GM18526 (cell line): ENCODE results near the gene NF1.

Source experiments
- POLR2A ChIP-seq: IDR thresholded peaks from 3 replicates; pipeline ENCODE4 v1.6.1; 2011; ENCODE audit not compliant: insufficient read length; ENCODE audit errors: extremely low read depth

Gene NF1

DNA sequence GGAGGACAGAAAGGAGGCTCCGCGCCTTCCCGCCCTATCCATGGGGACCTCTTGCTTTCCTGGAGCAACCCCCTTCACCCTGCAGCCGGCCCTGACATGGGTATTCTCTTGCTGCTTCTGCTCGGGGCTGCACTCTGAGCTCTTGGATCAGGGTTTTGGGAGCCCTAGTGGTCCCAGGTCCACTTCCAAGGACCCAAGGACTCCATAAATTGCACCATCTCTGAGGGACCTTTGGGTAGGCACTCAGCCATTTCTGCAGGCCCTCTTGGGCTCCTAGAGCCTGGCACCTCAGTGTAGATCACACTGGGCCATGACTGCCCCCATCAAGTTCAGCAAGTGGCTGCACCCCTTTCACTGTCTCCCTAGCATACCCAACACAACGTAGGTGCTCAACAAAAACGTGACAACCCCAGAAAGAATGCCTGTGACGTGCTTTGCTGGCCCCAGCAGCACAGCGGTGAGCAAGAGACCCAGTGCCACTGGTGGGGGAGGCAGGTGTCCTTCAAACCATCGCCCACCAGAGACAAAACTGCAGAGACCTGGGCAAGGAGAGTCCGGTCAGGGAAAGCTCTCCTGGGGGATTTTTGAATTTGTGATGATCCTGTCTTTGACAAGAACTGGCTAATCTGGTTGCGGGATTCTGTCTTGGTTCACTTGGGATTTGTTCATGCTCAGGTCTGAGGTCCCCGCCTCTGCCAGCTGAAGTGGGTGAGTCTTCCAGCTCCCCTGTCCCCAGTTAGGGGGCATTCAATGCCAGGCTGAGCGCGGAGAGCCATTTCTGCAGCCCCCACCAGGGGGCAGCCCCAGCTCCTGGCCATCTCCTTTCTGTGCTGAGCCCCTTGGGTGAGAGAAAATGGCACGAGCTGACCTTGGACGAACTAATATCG lies 294.2 kb downstream of the NF1 start:
- TF ChIP-seq POLR2A = no peak

- TF ChIP-seq POLR2A = no peak
Observed at GRCh38 chr17:31389657-31390381, 295.0 kb downstream of the NF1 start.

GRCh38 chr17:31390426-31390747 lies 295.6 kb downstream of the NF1 start:
- TF ChIP-seq POLR2A = no peak

DNA sequence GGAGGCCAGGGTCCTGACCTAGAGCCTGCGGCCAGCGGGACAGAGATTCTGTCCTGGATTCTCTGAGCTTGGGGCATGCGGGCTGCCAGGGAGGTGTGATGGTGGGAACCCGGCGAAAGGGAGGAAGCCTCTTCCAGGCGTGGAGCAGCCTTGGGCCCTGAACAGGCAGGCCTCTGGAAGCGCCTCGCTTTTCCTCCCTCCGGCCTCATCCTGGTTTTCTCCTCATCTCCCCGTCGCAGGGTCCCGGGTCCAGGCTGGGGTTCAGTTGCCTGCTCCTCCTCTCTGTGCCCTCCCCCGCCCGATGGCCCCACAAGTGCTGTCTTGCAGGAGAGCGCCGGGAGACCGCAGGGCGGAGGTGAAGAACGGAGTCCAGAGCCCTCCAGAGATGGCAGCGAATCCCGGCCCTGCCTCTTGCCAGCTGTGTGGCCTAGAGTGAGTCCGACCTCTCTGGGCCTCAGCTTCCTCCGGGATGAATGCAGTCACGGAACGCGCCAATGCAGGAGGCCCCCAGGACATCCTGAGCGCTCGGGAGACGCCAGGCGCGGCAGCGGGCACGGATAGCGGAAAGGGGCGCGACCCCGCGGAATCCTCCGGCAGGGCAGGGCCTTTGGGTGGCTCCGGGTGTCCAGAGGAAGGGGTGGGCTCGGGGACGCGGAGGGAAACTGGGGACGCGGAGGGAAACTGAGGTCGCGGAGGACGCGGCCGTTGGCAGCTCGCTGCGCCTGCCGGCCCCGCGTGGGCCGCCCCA lies 296.1 kb downstream of the NF1 start:
- no peak for TF ChIP-seq POLR2A

- no peak for TF ChIP-seq POLR2A
Observed at GRCh38 chr17:31391496-31391949, 296.7 kb downstream of the NF1 start, which contains the start of gene RAB11FIP4. Gene RAB11FIP4 (plus strand): TSS chr17:31391675. CDS start chr17:31391853, 178 bp downstream.

- no peak for TF ChIP-seq POLR2A
Observed at GRCh38 chr17:31392002-31392855, 297.5 kb downstream of the NF1 start.

- TF ChIP-seq POLR2A = no peak
Observed at GRCh38 chr17:31392856-31393748, 298.3 kb downstream of the NF1 start.

DNA sequence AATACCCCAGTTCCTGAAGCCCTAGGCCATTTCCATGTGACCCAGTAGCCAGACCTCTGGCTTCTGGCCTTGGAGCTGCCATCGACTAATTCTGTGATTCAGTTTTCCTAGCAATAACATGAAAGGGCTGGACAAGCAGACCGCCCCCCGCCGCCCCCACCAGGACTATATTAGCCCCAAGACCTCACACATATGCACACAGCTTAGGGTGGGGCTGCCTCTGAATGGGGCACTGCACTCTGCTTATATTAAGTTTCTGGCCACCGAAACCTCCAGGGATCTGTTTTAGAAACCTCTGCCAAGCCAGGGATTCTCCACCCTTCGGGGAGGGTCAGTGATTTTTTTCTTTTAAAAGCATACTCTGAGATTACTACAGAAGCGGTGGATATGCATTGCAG lies 299.0 kb downstream of the NF1 start:
- TF ChIP-seq POLR2A = no peak

GRCh38 chr17:31394544-31394943 lies 299.8 kb downstream of the NF1 start:
- TF ChIP-seq POLR2A = no peak

GRCh38 chr17:31397256-31397939 lies 302.6 kb downstream of the NF1 start:
- TF ChIP-seq POLR2A = no peak

DNA sequence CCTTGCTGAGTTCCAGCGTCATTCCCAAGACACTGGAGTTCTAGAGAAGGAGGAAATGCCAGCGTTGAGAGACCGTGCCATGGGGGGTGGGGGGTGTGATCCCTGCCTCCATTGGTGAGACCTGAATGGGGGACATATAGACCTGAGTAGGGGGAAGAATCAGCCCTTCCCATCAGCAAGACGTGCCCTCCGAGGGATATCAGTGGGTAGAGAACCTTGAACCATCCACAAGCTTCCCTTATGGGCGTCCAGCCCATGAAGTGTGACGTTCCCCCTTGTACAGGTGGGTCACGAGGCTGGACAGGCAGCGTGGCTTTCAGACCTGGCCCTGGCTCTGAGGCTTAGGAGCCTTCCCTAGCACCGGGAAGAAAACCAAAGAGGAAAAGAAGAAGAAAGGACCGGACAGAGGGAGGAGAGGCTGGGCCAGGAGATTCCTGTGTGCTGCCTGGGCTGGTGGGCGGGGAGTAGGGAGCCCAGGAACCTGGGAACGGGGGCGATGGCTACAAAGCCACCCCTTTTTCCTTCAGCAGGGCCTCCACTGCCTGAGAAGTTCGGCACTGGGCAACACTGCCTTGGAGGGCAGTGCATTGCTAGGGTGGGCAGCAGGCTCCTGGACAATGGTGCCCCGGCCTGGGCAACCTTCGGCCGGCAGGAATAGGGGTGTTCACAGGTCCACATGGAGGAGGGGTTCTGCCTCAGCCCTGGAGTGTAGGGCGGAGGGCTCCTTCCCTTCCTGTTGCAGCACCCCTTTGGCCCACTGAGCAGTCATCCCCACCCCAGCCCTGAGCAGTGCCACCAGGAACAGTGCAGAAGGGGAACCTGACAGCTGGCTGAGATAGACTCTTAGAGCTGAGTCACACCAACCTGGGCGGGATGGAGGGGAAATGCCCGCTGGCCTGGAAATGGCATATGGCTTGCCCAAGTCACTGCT lies 303.9 kb downstream of the NF1 start:
- no peak for TF ChIP-seq POLR2A

GRCh38 chr17:31400481-31400950 lies 305.7 kb downstream of the NF1 start:
- no peak for TF ChIP-seq POLR2A
